Astrocyte of the spinal cord (primary cell): ENCODE measurements around the gene PARD3B.
A peak's percentile ranks its signal among the peaks of the same experiment; 100 is the strongest.

Experiments
- DNase-seq: peaks from one replicate; pipeline ENCODE4 v3.0.0; 2011; ENCODE audit warnings: low read depth, low spot score
- H3K4me3 ChIP-seq: 2 replicates; pipeline ENCODE4 v1.5.1; 2011; ENCODE audit warnings: low read depth, mild to moderate bottlenecking, low read length, moderate library complexity
- CTCF ChIP-seq: IDR thresholded peaks from 2 replicates; pipeline ENCODE4 v1.5.1; 2012; ENCODE audit warnings: low read depth, mild to moderate bottlenecking, low read length, inconsistent platforms
- in situ Hi-C: cut with HindIII; loops from 2 replicates; pipeline ENCODE4 v1.10.0; 2017; ENCODE audit warnings: low sequenced_read_pairs

Gene PARD3B

GRCh38 chr2:204749319-204749718 lies 204.0 kb downstream of the PARD3B start:
- in situ Hi-C loops = no loop called here
- H3K4me3 ChIP-seq = no peak overlapping the region
- TF ChIP-seq CTCF = no peak
- peak; percentile 73 for DNase-seq

- in situ Hi-C loops = no loop called here
- H3K4me3 ChIP-seq = no peak overlapping the region
Observed at GRCh38 chr2:204750389-204750788, 205.1 kb downstream of the PARD3B start.

GRCh38 chr2:204751472-204751871 lies 206.2 kb downstream of the PARD3B start:
- in situ Hi-C loops = no loop called here
- no peak for DNase-seq
- TF ChIP-seq CTCF = no peak
- no peak overlapping the region for H3K4me3 ChIP-seq

More at GRCh38 chr2:204750389-204750788, 205.1 kb downstream of the PARD3B start:
- DNase-seq = no peak
- no peak for TF ChIP-seq CTCF

- in situ Hi-C loops = no loop called here
- no peak overlapping the region for H3K4me3 ChIP-seq
- TF ChIP-seq CTCF = no peak
- DNase-seq = peak; percentile 59
Observed at GRCh38 chr2:204753841-204754240, 208.6 kb downstream of the PARD3B start.

GRCh38 chr2:204754898-204755297 lies 209.6 kb downstream of the PARD3B start:
- TF ChIP-seq CTCF = no peak
- H3K4me3 ChIP-seq = no peak overlapping the region
- in situ Hi-C loops = no loop called here
- no peak for DNase-seq

- TF ChIP-seq CTCF = no peak
- in situ Hi-C loops = no loop called here
- no peak for DNase-seq
- no peak overlapping the region for H3K4me3 ChIP-seq
Observed at GRCh38 chr2:204763974-204764703, 218.9 kb downstream of the PARD3B start.
